GM21825 (cell line): Measurements from ENCODE around the gene CPS1.
A peak's percentile ranks its signal among the peaks of the same experiment; 100 is the strongest.

ENCODE experiments used
- ATAC-seq: cut with Tn5 transposase; IDR thresholded peaks from one replicate; pipeline ENCODE4 v1.9.1; 2021; ENCODE audit warnings: mild to moderate bottlenecking, moderate library complexity; ENCODE audit not compliant: unreplicated experiment

CPS1 gene

DNA sequence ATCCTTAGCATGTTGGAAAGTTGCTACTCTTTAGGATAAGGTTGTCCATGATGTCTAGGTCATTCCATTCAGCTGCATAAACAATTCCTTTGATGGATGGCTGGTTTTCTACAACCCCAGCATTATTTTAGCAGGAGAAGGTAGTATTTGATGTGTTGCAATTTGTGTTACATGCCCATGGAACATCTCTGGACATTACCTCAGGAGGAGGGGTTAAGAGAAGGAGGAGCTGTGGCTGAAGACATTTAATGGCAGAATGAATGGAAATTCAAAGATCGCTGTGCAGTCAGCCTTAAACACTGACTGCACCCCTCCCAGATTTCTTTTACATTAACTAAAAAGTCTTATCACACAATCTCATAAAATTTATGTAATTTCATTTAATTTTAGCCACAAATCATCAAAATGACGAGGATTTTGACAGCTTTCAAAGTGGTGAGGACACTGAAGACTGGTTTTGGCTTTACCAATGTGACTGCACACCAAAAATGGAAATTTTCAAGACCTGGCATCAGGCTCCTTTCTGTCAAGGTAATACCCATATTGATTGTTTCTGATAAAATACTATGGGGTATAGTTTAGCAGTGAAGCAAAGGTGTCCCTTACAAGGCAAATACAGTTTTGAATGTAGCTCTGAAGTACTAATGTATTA lies at the start of gene CPS1:
CPS1 (plus strand) TSS at position 271 of the 652 bp plus-strand sequence; CDS start at position 406, 135 bp downstream.
- no peak for ATAC-seq

DNA sequence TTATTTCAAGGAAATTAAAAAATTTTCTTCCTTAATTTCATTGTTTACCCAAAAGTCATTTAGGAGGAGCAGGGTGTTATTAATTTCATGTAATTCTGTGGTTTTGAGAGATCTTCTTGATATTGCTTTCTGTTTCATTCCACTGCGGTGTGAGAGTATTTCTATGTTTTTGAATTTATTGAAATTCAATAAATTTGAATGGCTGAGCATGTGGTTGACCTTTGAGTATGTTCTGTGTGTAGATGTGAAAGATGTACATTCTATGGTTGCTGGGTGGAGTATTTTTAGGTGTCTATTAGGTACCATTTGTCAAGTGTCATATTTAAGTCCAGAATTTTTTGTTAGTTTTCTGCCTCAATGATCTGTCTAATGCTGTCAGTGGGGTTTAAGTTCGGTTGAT lies 40.5 kb upstream of the CPS1 start:
- ATAC-seq, result no peak

DNA sequence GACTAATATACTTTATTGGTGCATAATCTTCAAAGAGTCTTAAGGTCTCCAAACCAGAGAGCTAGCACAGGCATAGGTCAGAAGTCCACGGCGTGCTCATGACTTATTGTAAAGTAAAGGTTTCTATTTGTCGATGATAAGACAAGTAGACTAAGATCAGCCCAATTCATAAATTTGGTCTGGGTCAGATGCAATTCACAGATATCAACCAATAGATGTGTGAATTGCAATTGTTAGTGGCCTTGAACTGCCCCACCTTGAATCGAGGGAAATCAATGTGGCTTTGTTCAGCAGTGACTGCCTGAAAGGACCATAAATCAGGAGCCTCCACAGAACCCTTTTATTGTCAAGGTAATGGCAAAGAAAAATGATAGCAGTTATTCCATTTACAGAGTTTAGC lies 39.1 kb upstream of the CPS1 start:
- ATAC-seq, result no peak

DNA sequence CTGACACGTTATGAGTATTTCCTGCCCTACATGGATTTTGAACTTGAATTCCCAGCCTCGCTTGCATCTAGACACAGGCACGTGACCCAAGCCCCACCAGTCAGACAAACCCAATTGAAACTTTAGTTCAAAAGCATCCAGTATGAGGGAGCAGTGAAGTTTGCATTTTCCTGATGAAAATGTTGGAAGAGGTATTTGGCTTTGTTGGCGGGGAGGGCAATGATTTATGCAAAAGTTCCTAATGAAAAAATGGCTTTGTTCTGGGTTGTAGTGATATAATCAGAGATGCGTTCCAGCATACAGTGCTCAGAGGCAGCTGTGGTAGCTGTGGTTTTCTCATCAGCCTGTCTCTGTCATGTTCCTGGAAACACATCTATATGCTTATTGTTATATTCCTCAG lies 36.8 kb upstream of the CPS1 start:
- ATAC-seq, result no peak

DNA sequence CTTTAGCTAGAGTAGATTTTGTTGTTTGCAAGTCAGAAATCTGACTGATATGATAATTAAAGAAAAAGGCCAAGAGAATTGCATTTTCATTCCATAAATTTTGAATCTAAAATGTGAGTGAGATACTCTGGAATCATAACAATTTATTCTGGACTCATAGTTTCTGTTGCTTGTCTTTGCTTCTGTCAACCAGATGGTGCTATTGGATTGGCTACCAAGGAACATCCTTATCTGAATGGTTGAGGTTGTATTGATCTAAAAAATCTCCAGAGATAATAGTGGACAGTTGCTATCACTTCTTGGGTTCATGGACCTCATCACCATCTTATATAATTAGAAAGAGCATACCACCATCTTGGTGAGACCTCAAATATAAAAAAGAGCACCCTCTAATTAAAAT lies 34.0 kb upstream of the CPS1 start:
- no peak for ATAC-seq

DNA sequence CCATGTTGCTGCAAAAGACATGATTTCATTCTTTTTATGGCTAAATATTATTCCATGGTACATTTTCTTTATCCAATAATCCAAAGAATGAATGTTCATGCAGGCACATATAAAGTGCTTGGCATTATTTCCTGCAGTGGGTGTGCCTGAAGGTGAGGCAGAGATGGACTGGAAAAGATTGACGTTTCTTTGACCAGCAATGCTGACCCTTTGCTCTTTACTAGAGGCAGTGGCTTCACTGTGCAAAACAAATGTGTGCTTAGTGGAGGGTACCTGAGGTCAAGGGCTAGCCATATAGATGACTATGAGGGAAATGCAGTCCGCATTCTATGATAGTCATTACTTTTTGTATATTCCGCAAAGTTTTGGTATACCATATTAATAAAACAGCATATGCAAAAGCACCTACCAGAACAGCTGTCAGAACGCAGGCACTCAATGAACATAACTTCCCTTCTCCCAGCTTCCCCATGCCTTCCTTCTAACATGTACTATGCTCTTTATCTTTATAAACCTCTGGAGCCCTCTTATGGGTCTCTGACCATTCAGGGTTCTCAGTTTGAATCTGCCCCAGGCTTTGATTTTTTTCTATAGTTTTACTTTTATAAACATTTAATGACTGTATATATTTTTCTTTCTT lies 32.6 kb upstream of the CPS1 start:
- ATAC-seq, result no peak

DNA sequence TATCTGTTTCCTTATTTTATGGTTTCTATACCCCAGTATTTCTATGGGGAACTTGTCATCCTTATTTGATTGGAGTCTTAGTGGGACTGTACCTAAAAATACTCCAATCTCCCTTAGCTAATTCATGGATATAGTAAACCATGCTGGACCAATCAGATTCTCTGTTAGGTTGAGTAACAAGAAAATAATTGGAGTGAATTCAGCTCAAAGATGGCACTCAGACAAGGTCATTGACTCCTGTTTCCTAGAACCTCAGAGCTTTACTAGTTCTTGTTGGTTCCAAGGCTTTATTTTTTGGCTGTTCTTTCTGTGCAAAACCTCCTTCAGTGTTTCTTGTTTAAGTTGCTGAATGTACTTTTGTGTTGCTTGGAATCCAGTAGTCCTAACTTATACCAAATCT lies 31.9 kb upstream of the CPS1 start:
- no peak for ATAC-seq

DNA sequence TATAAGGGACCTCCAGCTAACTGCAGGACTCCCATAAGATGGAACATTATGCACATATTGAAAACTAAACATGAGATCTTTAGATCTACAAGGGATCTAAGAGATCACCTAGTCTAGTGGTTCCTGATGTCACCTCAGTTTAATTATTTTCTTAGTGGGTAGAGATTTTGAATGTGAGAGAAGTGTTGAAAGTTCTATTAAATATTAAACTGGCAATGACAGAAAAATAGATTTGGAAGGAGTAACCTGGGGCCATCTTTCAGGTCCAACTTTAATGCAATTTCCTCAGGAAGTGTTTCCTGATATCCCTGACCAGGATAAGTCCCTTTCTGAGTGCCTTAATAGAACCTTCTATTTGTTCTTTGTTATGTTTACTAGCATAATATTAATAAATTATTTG lies 29.1 kb upstream of the CPS1 start:
- ATAC-seq, result peak; percentile 84

DNA sequence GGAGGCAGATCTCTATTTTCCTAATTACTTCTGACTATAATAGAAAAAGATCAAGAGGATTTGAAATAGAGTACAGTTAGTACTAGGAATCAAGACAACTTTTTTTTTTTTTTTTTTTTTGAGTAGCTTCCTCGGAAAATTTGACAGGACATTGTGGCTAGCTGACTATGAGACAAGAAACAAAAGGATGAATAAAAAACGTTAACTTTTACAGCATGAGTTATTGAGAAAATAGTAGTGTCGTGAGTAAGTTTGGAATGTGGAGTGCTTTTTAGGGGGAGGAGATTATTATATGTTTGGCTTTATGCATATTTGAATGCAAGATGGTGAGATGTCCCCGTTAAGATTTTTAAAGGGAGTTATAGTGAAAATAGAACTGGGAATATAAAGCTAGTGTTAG lies 27.7 kb upstream of the CPS1 start:
- no peak for ATAC-seq

DNA sequence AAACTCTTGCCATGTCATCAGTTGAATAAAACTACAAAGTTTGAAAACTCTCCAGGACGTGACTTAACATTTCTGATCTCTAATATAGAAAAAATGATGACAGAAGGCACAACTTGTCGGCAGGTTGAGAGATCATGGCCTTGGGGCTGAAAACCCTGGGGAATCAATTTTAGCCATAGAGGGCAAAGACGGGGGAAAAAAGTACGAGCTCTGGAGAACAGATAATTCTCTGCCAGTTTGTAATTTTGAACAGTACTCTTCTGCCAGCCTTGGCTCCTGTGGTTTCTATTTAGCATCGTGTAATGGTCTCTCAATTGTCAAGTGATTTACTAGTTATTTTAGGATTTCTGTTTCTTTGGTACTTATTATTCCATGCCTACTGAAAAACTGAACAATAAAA lies 25.3 kb upstream of the CPS1 start:
- ATAC-seq, result no peak

DNA sequence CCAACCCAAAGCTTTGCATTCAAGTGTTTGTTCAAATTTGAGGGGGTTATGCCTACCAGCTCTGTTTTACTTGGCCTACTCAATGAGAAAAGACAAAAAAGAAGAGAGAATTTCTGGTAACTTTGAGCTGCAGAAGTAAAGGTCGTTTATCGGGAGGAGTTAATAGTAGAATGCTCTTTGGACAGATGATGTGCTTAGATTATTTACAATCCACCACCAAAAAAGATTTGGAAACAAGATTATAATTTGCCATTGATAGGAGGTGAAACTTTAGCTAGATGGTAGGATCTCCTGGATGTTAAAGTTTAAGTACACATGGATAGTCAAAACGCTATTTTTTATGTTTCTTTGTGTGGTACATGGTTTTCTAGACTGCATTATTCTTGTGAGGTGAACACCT lies 24.9 kb upstream of the CPS1 start:
- no peak for ATAC-seq

DNA sequence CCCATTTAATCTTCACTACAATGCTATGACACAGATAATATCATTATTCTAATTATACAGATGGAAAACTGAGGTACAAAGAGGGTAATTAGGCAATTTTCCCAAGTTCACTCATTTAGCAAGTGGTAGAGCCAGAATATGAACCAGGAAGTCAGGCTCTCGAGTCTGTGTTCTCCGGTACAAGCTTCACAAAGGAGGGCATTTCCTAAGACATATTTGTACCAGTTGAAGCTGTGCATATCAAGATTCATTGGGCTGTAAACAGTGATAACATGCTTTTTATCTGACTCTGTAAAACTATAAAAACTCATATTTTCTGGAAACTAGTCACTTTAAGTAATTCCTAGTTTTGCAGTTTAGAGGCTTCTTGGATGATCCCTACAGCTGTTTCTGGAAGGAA lies 23.0 kb upstream of the CPS1 start:
- no peak for ATAC-seq

DNA sequence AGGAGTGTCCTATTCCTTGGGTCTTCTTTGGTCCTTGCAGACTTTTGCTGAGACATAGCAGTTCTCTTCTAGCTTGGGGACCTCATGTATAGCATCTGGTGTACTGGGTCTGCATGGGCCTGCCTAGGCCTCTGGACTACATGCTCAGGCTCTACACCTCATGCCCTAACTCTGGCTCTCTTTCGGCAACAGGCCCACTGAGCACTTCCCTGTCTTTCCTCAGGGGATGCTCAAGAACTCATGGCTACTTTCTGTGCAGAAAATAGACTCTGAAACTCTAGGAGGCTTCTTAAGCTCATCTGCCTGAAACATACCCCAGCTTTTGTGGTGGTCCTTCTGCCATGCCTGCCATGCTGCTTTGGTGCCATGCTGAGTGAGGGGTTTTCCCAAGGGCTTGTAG lies 21.5 kb upstream of the CPS1 start:
- ATAC-seq, result no peak

DNA sequence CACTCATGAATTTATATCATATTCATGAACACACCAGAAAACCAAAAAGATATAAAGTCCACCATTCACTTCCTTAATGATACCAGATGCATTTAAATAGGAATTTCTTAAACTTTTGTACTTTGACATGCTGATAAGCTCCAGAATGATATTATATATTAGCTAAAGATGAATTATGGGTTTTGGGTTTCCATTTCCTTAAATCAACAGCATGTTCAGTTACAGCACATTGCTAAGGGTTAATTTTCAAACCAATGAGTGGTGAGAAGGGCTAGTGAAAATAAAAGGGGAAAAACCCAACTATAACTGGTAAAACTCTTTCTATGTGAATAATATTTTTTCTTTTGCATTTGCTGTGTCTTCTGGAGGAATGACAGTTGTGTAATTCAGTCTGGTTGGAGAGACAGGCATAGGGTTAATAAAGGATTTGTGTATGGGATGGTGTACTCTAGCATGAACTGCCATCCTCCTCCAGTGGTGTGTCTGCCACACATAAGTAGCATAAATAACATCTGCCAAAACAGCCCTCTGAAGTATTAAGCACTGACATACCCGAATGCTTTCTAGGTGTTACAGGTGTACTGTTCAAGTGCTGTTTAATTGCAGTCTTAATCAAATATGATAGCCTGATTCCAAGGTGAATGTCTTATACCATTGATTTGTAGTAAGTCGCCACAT lies 19.3 kb upstream of the CPS1 start:
- peak; percentile 71 for ATAC-seq

DNA sequence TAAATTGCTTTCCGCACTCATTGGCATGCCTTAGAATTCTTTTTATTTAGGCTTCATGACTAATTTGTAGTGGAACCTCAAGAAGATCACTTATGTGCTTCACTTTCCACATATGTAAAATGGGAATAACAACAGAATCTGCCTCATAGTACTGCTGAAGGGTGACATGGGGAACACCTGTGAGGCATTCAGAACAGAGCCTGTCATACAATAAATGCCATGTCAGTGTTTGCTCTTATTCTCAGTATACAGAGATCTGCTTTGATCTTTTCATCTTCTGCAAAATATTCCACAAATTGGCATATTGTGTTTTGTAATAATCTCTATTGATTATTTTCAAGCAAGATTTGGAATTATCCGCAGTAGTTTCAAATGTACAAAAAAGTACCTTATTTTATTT lies 17.4 kb upstream of the CPS1 start:
- ATAC-seq, result no peak

DNA sequence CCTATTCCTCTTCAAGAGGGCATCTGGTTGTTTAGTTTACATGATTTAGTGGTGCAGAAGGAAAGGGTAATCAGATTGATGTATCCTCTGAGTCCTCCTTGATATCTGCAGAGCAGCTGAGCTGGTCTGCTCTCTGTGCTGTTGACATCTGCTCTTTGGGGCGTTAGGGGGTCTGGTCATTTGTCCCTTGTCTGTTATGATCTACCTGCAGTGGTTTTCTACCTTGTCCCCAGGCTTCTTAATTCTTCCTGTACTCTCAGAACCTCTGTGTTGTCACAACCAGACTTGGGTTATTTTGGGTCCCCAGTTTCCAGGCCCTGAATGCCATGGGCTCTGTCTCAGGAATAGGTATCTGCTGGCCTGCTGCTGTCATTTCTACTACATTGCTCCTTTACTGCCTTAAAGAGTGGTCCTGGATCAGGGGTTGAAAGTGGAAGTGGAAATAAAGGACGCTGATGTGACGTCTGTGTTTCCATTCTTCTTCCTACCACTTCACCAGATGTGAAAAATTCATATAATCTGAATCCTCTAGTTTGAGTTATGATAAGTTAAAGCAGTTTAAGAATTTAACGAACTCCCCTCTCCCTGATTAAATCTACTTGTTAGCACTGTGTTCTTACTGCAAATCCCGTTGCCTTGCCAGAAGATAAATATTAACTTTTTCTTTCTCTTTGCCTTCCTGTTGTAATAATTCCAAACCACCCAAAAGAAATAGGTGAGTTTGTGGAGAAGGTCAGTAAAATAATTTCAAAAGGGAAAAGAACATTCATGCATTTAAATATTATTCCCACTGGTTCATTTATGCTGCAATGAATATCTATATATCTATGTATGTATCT lies 16.6 kb upstream of the CPS1 start:
- ATAC-seq, result no peak

DNA sequence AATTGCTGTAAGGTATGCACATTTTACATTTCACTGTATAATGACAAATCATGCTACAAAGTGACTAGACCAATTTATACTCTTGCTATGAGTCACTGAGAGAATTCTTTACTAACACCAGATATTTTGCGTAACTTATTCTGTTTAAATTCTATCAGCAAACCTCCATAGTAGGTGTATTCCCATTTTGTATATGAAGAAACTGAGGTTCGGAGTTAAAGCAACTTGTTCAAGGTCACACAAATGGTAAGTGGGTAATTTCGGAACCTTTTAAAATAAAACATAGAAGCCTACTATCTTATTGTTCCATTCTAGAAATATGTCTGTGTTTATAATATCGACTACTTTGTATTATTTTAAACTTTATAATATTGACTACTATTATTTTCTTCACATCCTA lies 15.9 kb upstream of the CPS1 start:
- no peak for ATAC-seq

DNA sequence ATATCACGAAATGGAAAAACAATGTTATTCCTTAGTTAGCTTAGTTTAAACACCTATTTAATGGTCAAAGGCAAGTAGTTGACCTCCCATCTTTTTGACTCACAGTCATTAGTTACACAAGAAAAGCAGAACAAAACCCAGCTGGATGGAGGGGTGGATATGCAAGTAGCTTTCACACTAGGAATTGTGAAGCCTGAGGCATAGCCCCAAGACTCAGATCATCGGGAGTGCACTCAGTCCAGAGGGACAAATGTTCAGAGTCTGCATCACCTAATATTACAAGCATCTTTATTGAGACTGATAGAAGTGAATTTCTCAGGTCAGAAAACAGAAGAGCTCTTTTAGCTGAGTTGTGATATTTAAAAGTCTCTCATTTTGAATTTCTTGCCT lies 15.5 kb upstream of the CPS1 start:
- no peak for ATAC-seq

DNA sequence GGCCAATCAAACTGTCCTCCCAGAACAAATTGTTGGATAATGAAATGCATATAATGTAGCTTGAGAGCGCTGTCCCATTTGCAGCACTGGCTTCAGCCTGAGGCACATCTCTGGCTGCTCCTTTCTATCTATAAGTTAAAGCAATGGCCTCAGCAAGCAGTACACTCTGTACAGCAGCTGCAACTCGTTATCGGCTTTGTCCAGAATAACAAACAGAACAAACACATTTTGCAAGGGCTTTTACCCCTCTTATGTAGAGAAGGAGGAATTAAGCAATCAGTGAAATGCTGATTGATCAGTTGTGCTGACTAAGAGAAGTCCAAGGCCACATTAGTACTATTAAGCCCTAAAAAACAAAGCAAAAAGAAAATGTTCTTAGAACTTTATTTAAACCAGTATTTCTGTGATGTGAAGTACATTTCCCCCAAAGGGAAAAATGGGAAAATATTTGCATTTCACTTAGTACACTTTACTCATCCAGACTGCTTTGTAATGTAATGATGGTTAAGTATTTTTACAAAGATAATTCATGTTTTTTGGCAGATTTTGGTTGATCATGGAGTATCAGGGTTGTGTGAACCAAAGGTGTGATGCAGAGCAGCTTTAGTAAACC lies 15.0 kb upstream of the CPS1 start:
- ATAC-seq, result no peak

DNA sequence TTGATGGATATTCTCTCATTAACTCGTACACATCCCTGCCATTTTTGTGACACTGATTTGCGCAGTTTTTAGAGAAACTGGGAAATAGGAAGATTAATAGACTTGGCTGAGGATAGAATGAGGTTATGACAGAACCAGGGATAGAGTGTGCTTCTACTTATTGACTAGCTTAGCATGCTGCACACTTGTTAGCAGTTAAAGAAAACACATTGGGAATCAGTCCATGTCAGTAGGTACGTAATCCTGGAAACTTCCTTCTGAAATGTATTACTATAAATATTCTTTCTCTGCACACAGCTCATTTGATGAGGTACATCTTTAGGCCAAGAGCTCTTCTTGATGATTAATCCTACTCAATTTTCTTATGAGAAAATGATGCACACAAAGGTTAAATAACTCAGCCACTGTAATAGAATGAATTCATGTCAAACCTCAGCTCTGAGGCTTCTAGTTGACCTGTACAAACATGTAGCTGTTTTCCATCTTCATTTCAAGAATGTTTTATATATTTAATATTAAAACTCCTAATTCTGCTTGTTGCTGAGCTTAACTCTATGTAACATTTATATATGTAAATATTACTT lies 12.3 kb upstream of the CPS1 start:
- ATAC-seq, result no peak

DNA sequence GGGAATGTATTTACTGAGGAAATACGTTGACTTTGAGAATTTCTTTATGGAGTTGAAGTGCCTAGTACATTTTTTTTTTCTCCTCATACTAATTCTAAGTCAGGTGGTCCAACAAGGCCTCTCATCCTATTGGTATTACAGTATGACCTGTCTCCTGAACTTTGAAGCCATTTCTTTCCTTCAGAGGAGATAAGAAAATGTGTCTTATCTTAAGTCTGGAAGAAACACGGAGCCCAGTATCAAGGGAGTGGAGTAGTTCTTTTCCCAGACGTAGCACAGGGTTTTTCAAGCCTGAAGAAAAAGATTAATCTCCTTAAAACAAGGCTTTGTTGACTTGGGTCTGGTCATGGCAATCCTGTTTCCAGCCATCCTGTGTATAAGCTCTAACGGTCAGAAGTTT lies 11.6 kb upstream of the CPS1 start:
- ATAC-seq, result no peak
